Measurements from ENCODE around the gene NSG1. TPM values are rescaled to one million over a fixed set of nuclear protein-coding genes. Genes with fewer than 3 reads are reported as not detected.

NSG1 gene
- total RNA-seq, 2 donors from 2014 or later, result 17.1 to 88.8 TPM

- intact Hi-C loops (cut with DNase I), result no loop called here
- no peaks in the 10 kb centered on the region for H3K27me3 ChIP-seq (replicated peaks; ENCODE audit: insufficient read depth)
- WGBS, result 92% methylated on average over 15 of the region's 15 CpGs
These were observed 18.6 kb downstream of the NSG1 start for GRCh38 chr4:4405358-4405962.

GRCh38 chr4:4406455-4407298 is 19.8 kb downstream of the NSG1 start:
- no peak for DNase-seq (ENCODE audit: low spot score)
- Histone ChIP-seq H3K9me3 (no peaks in the 10 kb centered on the region), H3K27ac (no peak overlapping the region), H3K4me1 (replicated peaks) (no peaks in the 10 kb centered on the region), H3K4me3 (no peak overlapping the region), H3K27me3 (replicated peaks; ENCODE audit: insufficient read depth) (no peaks in the 10 kb centered on the region), H3K36me3 (no peaks in the 10 kb centered on the region)
- TF ChIP-seq CTCF (IDR thresholded peaks at IDR 0.05) (no peak), POLR2AphosphoS5 (IDR thresholded peaks at IDR 0.05) (no peak), POLR2A (IDR thresholded peaks at IDR 0.05) (no peak)
- WGBS, result 69% methylated on average over 26 of the region's 28 CpGs
- intact Hi-C loops (cut with DNase I), result no loop called here

More at GRCh38 chr4:4405358-4405962, 18.6 kb downstream of the NSG1 start:
- H3K36me3 ChIP-seq, result no peaks in the 10 kb centered on the region
- no peak for DNase-seq (ENCODE audit: low spot score)
- no peaks in the 10 kb centered on the region for H3K9me3 ChIP-seq
- no peaks in the 10 kb centered on the region for H3K4me1 ChIP-seq (replicated peaks)
- no peak overlapping the region for H3K27ac ChIP-seq
- TF ChIP-seq POLR2AphosphoS5 (IDR thresholded peaks at IDR 0.05) (no peak), CTCF (IDR thresholded peaks at IDR 0.05) (no peak), POLR2A (IDR thresholded peaks at IDR 0.05) (no peak)
- H3K4me3 ChIP-seq, result no peak overlapping the region

GRCh38 chr4:4407299-4408131 is 20.6 kb downstream of the NSG1 start:
- 83% methylated on average over 19 of the region's 19 CpGs for WGBS
- no peaks in the 10 kb centered on the region for H3K27me3 ChIP-seq (replicated peaks; ENCODE audit: insufficient read depth)

GRCh38 chr4:4408132-4408523 is 21.2 kb downstream of the NSG1 start:
- intact Hi-C loops (cut with DNase I), result no loop called here
- no peak for DNase-seq (ENCODE audit: low spot score)
- Histone ChIP-seq H3K4me1 (replicated peaks) (no peaks in the 10 kb centered on the region), H3K4me3 (no peak overlapping the region), H3K27me3 (replicated peaks; ENCODE audit: insufficient read depth) (no peaks in the 10 kb centered on the region), H3K36me3 (no peaks in the 10 kb centered on the region), H3K9me3 (no peaks in the 10 kb centered on the region), H3K27ac (no peak overlapping the region)
- 47% methylated on average over 13 of the region's 13 CpGs for WGBS
- TF ChIP-seq CTCF (IDR thresholded peaks at IDR 0.05) (no peak), POLR2AphosphoS5 (IDR thresholded peaks at IDR 0.05) (no peak), POLR2A (IDR thresholded peaks at IDR 0.05) (no peak)

More at GRCh38 chr4:4407299-4408131, 20.6 kb downstream of the NSG1 start:
- no peak for TF ChIP-seq CTCF (IDR thresholded peaks at IDR 0.05)
- TF ChIP-seq POLR2A (IDR thresholded peaks at IDR 0.05), result no peak
- no peak for TF ChIP-seq POLR2AphosphoS5 (IDR thresholded peaks at IDR 0.05)
- no peaks in the 10 kb centered on the region for H3K36me3 ChIP-seq
- no peaks in the 10 kb centered on the region for H3K9me3 ChIP-seq
- no peak for DNase-seq (ENCODE audit: low spot score)
- H3K4me3 ChIP-seq, result no peak overlapping the region
- intact Hi-C loops (cut with DNase I), result no loop called here
- H3K4me1 ChIP-seq (replicated peaks), result no peaks in the 10 kb centered on the region
- no peak overlapping the region for H3K27ac ChIP-seq
